Tongue (tissue), 2 donors: Measurements from ENCODE around the gene KNTC1. TPM values are rescaled to one million over a fixed set of nuclear protein-coding genes. Genes with fewer than 3 reads are reported as not detected.
A peak's percentile ranks its signal among the peaks of the same experiment; 100 is the strongest.
"Not testable (repeated sequence)": the region's sequence is repeated elsewhere in the genome, so short reads cannot be mapped to it uniquely, and the experiment has no call there.

Source experiments
- DNase-seq: peaks from one replicate; pipeline ENCODE4 v3.0.0-alpha.2; 2015
- total RNA-seq: library from RNA; depleted of rRNA; stranded (reverse); fragments of >200 nt; gene quantifications from one replicate; pipeline ENCODE4 v1.2.3, GENCODE V29; 2014

Gene KNTC1
- total RNA-seq, 1 donor from 2014 or later = 28.5 TPM

DNA sequence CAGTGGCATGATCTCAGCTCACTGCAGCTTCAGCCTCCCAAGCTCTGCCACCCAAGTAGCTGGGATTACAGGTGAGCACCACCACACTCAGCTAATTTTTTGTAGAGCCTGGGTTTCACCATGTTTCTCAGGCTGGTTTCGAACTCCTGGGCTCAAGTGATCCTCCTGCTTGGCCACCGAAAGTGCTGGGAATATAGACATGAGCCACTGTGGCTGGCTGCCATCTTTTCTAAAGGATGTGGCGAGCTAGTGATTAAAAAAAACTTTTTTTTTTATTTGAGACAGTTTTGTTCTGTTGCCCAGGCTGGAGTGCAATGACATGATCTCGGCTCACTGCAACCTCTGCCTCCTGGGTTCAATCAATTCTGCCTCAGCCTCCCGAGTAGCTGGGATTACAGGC lies 39.8 kb downstream of the KNTC1 start:
- not testable (repeated sequence) for DNase-seq

DNA sequence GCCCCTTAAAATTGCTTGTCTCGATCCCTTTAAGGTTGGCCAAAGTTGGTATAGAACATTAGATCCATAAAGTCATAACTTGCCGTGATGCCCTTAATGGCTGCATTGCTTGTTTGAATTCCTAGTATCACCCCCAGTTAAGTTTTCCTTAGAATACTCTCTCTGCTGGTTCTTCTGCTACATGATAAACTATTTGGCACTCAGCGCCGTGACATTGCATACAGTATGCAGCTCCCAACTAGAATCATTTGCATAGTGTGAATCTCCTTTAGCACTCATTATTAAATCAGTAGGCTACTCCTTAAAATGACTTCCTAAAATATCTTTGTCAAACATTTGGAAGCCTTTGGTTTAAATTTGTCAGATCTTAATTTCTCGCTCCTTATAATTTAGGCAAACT lies 42.2 kb downstream of the KNTC1 start:
- no peak for DNase-seq

DNA sequence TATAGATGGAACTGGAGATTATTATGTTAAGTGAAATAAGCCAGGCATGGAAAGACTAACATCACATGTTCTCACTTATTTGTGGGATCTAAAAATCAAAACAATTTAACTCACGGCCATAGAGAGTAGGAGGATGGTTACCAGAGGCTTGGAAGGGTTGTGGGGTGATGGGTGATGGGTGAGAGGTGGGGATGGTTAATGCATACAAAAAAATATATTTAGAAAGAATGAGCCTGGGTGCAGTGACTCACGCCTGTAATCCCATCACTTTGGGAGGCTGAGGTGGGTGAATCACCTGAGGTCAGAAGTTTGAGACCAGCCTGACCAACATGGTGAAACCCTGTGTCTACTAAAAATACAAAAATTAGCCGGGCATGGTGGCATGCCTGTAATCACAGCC lies 43.0 kb downstream of the KNTC1 start:
- DNase-seq = not testable (repeated sequence)

- no peak for DNase-seq
Measured at GRCh38 chr12:122571821-122572220, 44.8 kb downstream of the KNTC1 start.

GRCh38 chr12:122583294-122583693 lies 56.2 kb downstream of the KNTC1 start:
- not testable (repeated sequence) for DNase-seq

GRCh38 chr12:122584177-122584863 lies 57.3 kb downstream of the KNTC1 start:
- DNase-seq = no peak

- DNase-seq = no peak
Measured at GRCh38 chr12:122590990-122591389, 63.9 kb downstream of the KNTC1 start.

GRCh38 chr12:122591966-122592365 lies 64.9 kb downstream of the KNTC1 start:
- DNase-seq = not testable (repeated sequence)

DNA sequence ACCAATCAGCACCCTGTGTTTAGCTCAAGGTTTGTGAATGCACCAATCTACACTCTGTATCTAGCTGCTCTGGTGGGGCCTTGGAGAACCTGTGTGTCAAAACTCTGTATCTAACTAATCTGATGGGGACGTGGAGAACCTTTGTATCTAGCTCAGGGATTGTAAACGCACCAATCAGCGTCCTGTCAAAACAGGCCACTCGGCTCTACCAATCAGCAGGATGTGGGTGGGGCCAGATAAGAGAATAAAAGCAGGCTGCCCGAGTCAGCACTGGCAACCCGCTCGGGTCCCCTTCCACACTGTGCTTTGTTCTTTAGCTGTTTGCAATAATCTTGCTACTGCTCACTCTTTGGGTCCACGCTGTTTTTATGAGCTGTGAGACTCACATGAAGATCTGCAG lies 65.5 kb downstream of the KNTC1 start:
- not testable (repeated sequence) for DNase-seq

GRCh38 chr12:122593910-122594309 lies 66.9 kb downstream of the KNTC1 start:
- no peak for DNase-seq

- DNase-seq = no peak
Measured at GRCh38 chr12:122596838-122597237, 69.8 kb downstream of the KNTC1 start.

DNA sequence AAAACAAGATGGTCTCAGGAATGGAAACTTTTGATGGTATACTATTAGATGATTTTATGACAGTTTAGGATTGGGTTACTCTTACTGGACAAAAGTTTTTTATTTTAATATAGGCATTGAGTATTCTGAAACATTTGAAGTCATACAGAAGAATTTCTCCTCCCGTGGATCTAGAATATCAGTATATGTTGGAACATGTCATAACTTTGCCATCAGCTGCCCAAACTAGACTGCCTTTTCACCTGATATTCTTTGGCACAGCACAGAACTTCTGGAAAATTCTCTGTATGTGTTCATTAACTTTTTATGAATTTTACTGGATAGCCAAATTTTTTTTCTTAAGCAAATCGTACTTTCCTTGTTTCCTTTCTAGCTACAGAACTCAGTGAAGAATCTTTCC lies 75.4 kb downstream of the KNTC1 start:
- DNase-seq = no peak

DNA sequence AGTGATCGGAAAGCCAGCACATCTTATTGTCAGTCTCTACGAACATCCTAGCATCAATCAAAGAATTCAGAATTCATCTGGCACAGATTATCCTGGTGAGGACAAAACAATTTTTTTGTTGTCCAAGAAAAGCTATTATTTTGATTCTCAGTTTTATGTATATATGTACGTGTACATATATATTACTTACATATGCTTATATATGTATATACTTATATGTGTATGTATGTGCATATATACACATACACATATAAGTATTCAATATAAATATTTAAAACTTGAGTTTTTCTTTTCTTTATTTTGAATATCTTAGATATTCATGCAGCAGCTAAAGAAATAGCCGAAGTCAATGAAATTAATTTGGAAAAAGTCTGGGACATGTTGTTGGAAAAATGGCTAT lies 77.9 kb downstream of the KNTC1 start:
- DNase-seq = no peak

DNA sequence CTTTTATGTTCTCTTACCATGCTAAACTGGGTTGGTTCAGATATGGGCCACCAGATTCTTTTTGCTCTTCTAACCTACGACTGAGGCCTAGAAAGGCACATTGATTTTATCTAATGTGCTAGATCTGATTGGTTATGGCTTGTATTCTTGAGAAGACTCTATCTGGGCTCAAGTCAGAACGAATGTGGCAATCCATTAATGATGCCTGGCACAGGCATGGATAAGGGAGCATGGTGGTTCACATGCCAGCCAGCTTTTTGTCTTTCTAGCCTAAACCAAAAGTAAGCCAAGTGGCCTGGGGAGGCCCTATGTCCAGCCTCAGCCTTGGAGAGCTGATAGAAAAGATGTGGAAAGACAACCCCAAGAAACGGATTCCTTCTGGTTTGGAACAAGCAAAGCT lies 82.7 kb downstream of the KNTC1 start:
- DNase-seq = no peak

DNA sequence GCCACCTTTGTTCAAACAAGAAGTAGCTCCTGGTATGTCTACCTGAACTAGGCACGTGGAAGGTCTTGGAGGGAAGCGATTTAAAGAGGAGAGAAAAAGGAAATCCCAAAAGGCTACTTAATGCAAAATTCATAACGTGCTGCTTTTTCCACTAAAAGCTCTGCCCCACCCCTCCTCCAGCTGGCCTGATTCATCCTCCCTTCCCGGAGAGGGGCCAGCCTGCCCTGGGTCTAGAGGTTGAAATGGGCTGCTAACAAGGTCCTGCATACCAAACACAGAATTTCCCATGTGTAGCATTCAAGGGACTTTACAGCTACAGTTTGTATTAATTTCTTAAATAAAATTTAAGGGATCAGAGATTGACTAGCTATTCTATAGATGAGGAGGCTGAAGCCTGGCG lies 83.2 kb downstream of the KNTC1 start:
- DNase-seq = no peak

DNA sequence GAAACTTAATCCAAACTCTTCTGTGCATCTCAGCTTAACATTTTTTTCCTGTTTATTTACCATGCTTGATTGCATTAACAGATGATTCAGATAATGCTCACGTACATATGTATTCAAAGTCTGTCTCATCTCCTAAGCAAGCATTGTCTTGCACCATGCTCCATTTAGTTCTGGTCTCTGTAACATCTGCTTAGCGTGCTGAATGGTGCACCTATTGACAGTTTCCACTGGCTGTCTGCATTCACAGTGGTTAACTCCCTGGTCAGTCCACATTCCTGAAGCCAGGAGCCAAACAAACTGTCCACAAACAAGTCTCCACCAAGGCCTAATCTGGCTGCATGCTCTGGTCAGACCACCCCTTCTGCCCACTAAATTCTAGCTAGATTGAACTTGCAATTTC lies 83.9 kb downstream of the KNTC1 start:
- no peak for DNase-seq

GRCh38 chr12:122614839-122615238 lies 87.8 kb downstream of the KNTC1 start:
- DNase-seq = no peak

DNA sequence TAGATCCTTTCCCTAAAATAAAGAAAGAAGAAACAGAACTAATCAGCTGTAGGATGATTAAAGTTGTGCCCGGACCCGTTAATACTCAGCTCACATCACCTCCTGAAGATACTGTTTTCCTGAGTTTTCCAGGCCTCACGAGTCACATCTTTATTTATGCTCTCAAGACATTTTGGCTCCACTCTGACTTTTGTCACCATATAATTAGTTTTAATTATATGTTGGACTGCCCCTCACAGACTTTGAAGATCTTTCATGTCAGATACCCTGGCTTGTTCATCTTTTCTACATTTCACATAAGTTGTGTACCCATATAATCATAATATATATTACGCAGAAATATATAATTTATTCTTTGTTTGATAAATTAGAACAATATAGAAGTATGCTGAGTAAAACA lies 88.7 kb downstream of the KNTC1 start:
- DNase-seq = no peak

DNA sequence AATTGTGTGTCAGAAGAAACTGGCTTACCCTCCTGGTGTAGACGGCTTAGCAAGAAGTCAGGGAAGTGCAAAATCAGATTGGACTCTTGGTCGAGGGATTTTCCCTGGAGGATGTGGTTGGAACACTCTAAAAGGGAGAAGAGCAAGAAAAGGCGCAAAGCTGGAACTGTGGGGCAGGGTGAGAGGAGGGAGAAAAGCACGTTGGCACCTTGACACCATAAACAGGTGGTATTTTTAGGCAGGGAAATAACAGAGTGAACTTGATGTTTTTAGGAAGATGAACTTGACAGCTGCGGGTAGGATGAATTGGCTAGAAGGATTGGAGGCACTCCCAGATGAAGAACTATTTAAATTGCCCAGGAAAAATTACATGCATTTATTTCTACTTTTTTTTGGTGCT lies 108.4 kb downstream of the KNTC1 start:
- DNase-seq = no peak

GRCh38 chr12:122643207-122643805 lies 116.3 kb downstream of the KNTC1 start:
- no peak for DNase-seq

GRCh38 chr12:122646517-122647217 lies 119.6 kb downstream of the KNTC1 start:
- no peak for DNase-seq

GRCh38 chr12:122651520-122652224 lies 124.6 kb downstream of the KNTC1 start:
- peak; percentile 6 for DNase-seq

DNA sequence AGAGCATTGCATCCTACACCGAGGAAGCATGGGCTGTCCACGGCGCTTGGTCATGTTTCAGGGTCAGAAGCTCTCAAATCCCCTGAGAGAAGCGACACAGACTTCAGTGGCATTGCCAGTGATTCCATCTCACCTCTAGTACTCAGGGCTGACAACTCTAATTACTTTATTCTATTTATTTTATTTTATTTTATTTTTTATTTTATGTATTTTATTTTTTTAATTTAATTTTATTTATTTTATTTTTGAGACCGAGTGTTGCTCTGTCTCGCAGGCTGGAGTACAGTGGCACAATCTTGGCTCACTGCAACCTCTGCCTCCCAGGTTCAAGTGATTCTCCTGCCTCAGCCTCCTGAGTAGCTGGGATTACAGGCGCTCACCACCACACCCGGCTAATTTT lies 126.2 kb downstream of the KNTC1 start:
- not testable (repeated sequence) for DNase-seq
